ENCODE measurements around the gene KLK13. TPM values are rescaled to one million over a fixed set of nuclear protein-coding genes. Genes with fewer than 3 reads are reported as not detected.

The KLK13 gene
- total RNA-seq, 2 experiments from 2014 or later: not detected

DNA sequence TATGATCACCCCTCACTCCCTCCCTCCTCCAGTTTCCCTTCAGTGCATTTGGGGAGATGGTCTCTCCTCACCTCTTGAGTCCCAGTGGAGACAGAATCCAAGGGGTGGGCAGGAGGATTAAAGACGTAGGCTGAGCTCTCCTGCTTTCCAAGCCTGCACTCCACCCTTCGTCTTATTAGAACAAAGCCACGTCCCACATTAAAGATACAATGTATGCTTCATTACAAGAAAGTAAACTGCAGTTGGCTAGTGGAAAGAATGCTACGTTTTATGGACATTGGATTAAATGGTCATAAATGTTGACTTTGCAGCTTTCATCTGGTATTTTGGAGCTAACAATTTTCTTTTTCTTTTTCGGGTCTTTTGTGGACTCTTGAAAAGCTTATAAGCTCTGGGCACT lies 37.0 kb downstream of the KLK13 start:
- ChIA-PET CTCF (interaction anchor here (1.3 kb wide), 1 partner anchor 11 kb away, joined by 3 read pairs; no protein-coding TSS in a partner anchor), POLR2A (no interaction called here)
- H3K36me3 Mint-ChIP-seq (ENCODE audit: low read depth): no peaks in the 10 kb centered on the region
- DNase-seq: no peak
- no peak overlapping the region for H3K27ac Mint-ChIP-seq
- intact Hi-C loops (cut with micrococcal nuclease): no loop called here
- no peaks in the 10 kb centered on the region for H3K9me3 Mint-ChIP-seq
- no peak overlapping the region for H3K4me3 Mint-ChIP-seq
- no peaks in the 10 kb centered on the region for H3K4me1 Mint-ChIP-seq (ENCODE audit: low read depth)
- peaks cover 32% of the 10 kb centered on the region for H3K27me3 Mint-ChIP-seq
- no peak for ATAC-seq
- TF ChIP-seq CTCF (IDR thresholded peaks at IDR 0.05): no peak

DNA sequence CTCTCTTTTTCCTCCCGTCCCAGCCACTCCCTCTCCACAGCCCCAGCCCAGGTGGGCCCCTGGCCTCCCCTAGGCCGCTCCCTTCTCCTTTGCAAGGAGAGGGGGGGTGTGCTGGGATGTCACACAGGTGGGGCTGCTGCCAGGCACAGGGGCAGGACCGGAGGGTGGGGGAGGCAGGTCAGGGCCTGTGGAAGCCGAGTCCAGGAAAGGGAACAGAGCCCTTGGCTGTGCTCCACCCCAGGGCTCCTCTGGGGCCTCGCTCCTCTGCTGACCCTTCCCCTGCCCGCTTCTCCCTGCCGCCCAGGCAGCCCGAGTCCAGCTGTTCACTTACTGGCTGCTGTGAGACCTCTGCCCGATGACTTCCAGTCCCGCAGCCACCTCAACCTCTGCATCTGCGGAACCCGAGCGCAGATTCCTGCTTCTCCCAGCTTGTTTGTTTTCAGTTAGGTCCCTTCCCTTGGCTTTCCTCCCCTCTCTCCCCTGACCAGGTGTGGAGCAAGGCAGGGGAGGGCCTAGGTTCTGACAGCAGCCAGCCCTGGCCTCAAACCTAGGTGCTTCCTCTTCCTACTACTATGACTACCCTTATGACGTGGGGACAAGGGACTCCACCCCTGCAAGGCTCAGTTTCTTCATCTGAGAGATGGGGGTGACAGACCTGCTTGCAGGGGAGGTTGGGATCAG lies 37.6 kb downstream of the KLK13 start:
- DNase-seq: no peak
- Mint-ChIP-seq H3K9me3 (no peaks in the 10 kb centered on the region), H3K36me3 (ENCODE audit: low read depth) (no peaks in the 10 kb centered on the region), H3K27me3 (peaks cover 37% of the 10 kb centered on the region), H3K4me1 (ENCODE audit: low read depth) (no peaks in the 10 kb centered on the region), H3K27ac (no peak overlapping the region), H3K4me3 (no peak overlapping the region)
- intact Hi-C loops (cut with micrococcal nuclease): no loop called here
- ATAC-seq: no peak
- ChIA-PET CTCF (interaction anchor here (1.3 kb wide), 1 partner anchor 11 kb away, joined by 3 read pairs; no protein-coding TSS in a partner anchor), POLR2A (no interaction called here)
- TF ChIP-seq CTCF (IDR thresholded peaks at IDR 0.05): no peak

- no peak for DNase-seq
- ChIA-PET POLR2A (no interaction called here), CTCF (no interaction called here)
- H3K4me3 Mint-ChIP-seq: no peak within 1 kb of the TSS
- H3K36me3 Mint-ChIP-seq (ENCODE audit: low read depth): no peaks in the 10 kb centered on the region
- H3K27ac Mint-ChIP-seq: no peak within 1 kb of the TSS
- intact Hi-C loops (cut with micrococcal nuclease): no loop called here
- TF ChIP-seq CTCF (IDR thresholded peaks at IDR 0.05): no peak
- peaks cover 38% of the 10 kb centered on the region for H3K27me3 Mint-ChIP-seq
- no peaks in the 10 kb centered on the region for H3K4me1 Mint-ChIP-seq (ENCODE audit: low read depth)
- no peak for ATAC-seq
- H3K9me3 Mint-ChIP-seq: no peaks in the 10 kb centered on the region
Measured at GRCh38 chr19:51026554-51026831, 38.4 kb downstream of the KLK13 start, which contains the start of gene KLK11. TSS of gene KLK11 (minus strand) at chr19:51026616. CDS start at chr19:51025631, 985 bp downstream.

DNA sequence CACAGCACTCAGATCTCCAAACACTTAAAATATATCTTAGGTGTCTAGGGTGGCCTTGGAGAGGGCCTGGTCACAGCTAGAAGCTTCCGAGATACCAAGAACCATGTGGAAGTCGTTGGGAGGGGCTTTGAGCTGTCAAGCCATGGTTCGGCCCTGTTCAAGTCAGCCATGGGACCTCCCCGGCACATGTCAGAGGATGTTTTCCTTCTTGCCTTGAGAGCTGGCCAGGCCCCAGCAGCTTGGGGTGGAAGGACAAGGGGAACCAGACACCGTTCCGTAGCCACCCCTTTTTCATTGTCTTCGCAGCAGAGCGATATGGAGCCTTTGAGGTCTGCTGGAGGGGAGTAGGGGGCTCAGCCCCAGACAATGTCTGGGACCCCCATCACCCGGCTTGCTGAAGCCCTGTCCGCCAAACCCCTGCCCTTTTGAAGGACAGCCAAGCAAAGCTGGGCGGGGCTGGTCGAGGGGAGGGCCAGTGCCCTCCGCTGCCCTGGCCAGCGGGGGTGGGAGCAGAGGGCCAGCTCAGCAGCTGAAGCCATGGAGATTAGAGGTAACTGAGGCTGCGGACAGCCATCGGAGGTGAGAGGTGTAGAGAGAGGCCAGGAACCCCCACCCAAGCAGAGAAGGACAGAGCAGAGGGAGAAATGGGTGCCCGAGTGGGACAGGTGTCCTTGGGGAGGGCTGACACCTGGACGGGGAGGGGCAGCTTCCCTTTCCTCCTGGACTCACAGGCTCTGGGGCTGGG lies 38.9 kb downstream of the KLK13 start:
- H3K4me1 Mint-ChIP-seq (ENCODE audit: low read depth): no peaks in the 10 kb centered on the region
- TF ChIP-seq CTCF (IDR thresholded peaks at IDR 0.05): no peak
- no peak overlapping the region for H3K4me3 Mint-ChIP-seq
- H3K9me3 Mint-ChIP-seq: no peaks in the 10 kb centered on the region
- no peaks in the 10 kb centered on the region for H3K36me3 Mint-ChIP-seq (ENCODE audit: low read depth)
- intact Hi-C loops (cut with micrococcal nuclease): no loop called here
- POLR2A ChIA-PET: no interaction called here
- ATAC-seq (no peak), DNase-seq (no peak)
- peaks cover 33% of the 10 kb centered on the region for H3K27me3 Mint-ChIP-seq
- CTCF ChIA-PET: no interaction called here
- no peak overlapping the region for H3K27ac Mint-ChIP-seq

DNA sequence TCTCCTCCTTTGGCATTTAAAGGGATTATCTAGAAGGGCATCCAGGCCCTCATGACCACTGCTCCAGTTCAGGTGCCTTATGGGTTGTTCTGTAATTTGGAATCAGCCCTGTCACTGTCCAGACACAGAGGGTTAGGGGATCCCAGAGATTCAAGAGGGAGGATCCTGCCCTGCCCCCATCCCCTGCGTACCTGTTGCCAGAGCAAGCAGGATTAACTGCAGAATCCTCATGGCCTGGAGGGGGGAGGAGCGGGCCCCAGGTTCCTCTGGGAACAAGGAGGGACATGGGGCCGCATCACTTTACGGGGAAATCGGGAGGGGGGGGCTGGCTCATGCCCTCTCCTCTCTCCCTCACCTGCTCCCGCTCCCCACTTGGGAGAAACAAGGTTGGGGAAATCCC lies 39.5 kb downstream of the KLK13 start:
- Mint-ChIP-seq H3K27me3 (peaks cover 33% of the 10 kb centered on the region), H3K4me3 (no peak overlapping the region), H3K9me3 (no peaks in the 10 kb centered on the region), H3K27ac (no peak overlapping the region), H3K36me3 (ENCODE audit: low read depth) (no peaks in the 10 kb centered on the region), H3K4me1 (ENCODE audit: low read depth) (no peaks in the 10 kb centered on the region)
- intact Hi-C loops (cut with micrococcal nuclease): no loop called here
- no peak for TF ChIP-seq CTCF (IDR thresholded peaks at IDR 0.05)
- DNase-seq: no peak
- ChIA-PET POLR2A (no interaction called here), CTCF (no interaction called here)
- ATAC-seq: no peak
